ENCODE results near the gene GPR137.

Gene GPR137

DNA sequence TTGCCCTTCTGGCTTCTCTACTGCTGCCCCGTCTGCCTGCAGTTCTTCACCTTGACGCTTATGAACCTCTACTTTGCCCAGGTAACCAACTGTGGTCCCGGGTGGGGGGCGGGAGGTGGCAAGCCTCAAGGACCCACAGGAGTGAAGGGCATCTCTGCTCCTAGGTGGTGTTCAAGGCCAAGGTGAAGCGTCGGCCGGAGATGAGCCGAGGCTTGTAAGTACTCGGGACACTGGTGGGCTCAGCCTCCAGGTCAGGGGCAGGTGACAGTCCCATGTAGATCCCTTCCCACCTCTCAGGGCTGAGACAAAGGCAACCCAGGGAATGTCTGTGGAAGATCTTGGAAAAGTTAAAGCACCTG lies 1.1 kb downstream of the GPR137 start:
- DNase-seq (ENCODE audit: low read depth, low spot score), result no peak

DNA sequence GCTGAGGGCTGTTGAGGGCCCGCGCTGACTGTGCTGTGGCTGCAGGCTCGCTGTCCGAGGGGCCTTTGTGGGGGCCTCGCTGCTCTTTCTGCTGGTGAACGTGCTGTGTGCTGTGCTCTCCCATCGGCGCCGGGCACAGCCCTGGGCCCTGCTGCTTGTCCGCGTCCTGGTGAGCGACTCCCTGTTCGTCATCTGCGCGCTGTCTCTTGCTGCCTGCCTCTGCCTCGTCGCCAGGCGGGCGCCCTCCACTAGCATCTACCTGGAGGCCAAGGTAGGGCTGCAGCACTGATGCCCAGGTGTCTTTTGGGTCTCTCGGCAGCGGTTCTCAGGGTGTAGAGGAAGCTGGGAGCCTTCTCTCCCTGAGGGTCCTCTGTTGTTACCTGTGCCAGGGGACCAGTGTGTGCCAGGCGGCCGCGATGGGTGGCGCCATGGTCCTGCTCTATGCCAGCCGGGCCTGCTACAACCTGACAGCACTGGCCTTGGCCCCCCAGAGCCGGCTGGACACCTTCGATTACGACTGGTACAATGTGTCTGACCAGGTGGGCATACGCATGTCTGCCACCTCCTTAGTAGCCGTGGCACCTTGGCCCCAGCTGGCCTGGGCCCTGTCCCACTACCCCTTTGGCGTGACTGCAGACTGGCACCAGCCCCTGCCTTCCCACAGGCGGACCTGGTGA lies 2.2 kb downstream of the GPR137 start:
- no peak for DNase-seq (ENCODE audit: low read depth, low spot score)

DNA sequence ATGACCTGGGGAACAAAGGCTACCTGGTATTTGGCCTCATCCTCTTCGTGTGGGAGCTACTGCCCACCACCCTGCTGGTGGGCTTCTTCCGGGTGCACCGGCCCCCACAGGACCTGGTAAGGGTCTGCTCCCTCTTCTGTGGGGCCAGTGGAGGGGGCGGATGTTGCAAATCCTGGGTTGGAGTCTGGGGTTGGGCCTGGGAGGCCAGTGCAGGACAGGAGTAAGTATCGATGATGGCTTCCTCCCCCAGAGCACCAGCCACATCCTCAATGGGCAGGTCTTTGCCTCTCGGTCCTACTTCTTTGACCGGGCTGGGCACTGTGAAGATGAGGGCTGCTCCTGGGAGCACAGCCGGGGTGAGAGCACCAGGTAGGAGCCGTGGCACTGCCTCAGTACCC lies 2.7 kb downstream of the GPR137 start:
- no peak for DNase-seq (ENCODE audit: low read depth, low spot score)

DNA sequence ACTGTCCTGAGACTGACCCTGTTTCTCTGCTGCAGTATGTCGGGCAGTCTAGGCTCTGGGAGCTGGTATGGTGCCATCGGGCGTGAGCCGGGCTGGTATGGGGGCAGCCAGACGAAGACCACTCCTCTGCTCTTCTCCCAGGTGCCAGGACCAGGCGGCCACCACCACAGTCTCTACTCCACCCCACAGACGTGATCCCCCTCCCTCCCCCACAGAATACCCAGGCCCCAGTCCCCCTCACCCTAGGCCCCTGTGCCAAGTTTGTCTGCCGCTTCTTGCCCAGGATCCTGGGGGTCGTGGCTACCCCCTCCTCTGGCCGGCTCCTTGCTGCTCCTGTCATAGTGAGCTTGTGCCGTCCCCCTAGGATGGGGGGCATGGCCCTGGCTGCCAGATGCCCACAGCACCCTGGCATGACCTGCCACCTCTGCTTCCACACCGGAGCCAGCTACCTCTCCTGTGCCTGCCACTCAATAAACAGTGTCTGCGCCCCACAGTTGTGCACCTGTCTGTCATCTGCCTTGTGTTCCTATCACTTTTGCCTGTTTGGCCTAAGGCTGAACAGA lies 3.4 kb downstream of the GPR137 start:
- no peak for DNase-seq (ENCODE audit: low read depth, low spot score)

DNA sequence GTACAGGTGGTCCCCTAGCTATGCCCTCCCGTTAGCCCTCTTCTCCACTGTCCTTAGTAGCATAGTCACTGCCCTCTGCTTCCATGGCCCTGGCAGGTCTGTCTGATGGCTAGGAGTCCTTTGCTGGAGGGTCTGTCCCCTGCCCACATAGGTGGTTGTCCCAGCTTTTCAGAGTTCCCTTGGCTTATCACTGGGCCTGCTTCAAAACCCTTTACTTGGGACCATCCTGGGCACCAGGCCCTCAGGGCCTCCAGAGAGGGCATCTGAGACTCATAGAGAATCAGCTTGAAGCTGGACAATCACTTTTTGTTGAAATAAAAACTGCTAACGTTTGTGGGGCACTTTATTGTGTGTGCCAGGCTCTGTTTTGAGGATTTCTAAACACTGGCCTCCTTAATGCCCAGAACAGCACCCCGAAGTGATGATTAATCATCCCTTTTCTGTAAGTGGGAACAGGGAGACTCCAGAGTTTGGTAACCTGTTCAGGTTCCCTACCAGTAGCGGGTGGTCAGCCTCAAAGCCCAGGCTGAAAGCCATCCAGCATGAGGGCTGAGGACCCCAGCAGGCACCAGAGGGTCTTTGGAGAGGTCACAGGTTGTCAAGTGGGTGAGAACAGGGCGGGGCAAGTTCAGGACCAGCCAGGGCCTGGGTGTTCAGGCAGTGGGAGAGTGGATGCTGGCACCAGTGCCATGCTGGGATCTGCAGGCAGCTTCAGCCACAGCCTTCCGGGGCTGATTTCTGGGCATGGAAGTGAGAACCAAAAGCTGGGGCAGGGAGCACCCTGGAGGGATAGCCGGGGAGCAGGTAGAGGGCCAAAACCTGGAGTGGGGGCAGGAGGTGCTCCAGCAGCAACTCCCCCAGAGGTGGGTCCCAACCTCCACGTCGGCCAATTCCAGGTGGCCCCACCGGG lies 5.0 kb downstream of the GPR137 start:
- DNase-seq (ENCODE audit: low read depth, low spot score), result no peak

DNA sequence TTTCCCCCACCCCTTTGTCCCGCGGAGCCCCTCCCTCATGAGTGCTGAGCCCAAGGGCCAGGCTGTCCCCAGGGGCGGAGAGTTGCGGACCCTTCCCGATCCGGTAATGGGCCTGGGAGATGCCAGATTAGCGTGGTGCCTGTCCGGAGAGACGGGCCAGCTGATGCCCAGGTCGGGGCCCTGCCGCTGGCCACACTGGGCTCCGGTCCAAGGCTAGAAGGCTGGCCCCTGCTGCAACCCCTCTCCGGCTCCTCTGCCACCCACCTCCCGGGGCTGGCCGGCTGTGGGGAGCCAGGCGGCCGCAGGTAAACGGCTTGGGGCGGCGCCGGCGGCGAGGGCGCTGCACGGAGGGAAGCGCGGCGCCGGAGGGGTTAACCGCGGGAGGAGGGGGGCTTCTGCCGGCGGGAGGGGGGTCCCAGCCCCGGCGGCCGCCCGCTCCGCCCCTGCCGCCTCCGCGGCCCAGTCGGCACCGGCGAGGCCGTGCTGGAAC lies 5.7 kb downstream of the GPR137 start, which contains the start of gene KCNK4:
Gene KCNK4 (plus strand): TSS at position 41 of the 490 bp plus-strand sequence. CDS start 1,717 bp downstream, outside the sequence.
- DNase-seq (ENCODE audit: low read depth, low spot score), result no peak

DNA sequence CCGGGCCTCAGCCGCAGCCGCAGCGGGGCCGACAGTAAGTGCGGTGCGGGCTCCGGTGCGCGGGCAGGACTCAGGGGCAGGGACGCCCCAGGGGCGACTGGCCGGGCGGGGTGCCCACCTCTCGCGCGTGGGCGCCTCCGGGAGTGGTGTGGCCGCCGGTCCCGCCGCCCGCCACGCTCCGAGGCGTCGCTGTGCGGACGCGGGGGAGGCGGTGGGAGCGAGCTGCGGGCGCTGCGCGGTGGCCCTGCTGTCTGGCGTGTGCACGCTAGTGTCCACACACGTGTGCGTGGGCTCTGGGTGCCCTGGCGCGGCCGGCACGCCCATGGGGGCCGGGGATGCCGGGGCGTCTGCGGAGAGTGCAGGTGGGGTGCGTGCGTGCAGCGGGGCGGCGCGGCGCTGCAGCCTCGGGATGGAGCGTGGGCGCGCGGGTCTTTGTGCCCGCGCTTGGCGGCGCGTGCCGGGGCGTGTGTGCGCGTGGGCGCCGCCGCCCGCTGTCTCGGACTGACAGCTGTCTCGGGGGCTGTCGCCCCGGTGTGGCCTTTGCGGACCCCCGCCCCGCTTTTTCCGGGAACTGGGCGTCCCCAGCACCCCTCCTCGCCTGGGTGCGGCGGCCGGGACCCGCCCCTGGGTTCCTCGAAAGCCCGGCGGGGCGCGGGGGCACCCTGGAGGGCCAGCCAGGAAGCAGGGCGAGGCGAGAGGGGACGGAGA lies 6.3 kb downstream of the GPR137 start:
- no peak for DNase-seq (ENCODE audit: low read depth, low spot score)

DNA sequence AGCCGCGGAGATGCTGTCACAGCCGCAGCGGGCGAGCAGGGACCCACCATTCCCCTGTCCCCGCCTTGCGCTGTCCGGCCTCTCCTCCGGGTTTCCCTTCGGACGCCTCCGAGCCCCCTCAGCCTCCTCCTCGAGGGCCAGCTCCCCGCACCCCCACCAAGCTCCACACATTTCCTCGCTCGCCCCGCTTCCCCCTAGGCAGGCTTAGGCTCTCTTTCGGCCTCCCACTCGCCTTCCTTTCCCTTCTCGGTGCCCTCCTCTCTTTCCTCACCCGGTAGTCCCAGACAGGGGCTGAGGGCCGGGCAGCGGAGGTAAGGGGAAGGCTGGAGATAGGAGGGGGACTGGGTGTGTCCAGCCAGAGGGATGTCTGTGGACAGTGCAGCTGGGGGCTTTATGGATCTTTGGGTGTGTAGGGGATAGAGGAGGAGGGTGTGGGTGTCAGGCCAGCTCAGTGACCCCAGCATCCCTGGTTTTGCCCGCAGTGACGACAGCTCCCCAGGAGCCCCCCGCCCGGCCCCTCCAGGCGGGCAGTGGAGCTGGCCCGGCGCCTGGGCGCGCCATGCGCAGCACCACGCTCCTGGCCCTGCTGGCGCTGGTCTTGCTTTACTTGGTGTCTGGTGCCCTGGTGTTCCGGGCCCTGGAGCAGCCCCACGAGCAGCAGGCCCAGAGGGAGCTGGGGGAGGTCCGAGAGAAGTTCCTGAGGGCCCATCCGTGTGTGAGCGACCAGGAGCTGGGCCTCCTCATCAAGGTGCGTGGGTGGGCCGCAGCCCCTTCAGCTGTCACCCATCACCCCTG lies 7.0 kb downstream of the GPR137 start:
- DNase-seq (ENCODE audit: low read depth, low spot score), result no peak

DNA sequence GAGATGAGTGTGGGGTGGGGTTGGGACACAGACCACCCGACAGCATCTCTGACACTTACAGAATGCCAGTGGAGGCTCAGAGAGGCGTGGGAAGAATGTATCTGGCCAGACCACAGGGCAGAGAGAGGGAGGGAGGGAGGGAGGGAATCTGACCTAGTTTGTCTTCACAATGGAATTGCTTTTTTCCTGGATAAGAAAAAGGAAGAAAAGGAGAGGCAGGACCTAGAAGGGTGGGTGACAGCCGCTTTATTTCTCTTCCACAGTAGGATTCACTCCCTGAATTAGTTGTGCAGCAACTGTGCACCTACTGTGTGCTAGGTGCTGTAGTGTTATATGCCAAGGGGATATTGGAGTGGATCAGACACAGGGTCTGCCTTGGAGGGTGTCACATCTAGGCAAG lies 9.1 kb downstream of the GPR137 start:
- DNase-seq (ENCODE audit: low read depth, low spot score), result no peak

DNA sequence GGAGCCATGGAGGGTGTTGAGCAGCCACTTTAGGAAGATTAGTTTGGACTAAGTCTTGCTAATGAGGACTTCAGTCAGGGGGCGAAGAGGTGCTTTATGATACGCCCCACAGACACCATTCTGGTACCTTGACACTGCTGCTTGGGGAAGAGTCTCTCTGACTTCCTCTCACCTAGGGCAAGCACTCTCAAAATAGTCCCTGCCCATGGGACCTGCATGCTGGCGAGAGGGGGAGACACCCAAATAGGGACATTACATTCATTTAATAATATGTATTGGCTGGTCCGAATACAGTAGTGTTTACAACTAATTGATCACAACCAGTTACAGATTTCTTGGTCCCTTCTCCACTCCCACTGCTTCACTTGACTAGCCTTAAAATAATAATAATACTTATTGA lies 10.1 kb downstream of the GPR137 start:
- no peak for DNase-seq (ENCODE audit: low read depth, low spot score)

DNA sequence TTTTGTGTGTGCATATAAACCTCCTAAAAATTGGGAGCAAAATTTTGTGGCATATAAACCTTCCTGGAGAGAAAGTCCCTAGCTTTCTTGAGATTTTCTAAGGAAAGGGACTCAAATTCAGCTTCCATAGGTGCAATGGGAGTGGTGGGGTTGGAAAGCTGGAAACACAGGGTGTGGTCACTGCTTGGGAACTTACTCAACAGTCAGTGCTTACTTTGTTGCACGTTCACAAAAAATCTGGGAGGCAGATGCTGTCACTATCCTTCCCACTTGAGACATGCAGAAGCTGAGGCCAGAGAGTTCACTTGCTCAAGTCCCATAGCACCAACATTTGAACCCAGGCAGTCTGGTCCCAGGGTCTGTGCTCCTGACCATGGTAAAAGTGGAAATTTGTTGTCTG lies 10.6 kb downstream of the GPR137 start:
- no peak for DNase-seq (ENCODE audit: low read depth, low spot score)

DNA sequence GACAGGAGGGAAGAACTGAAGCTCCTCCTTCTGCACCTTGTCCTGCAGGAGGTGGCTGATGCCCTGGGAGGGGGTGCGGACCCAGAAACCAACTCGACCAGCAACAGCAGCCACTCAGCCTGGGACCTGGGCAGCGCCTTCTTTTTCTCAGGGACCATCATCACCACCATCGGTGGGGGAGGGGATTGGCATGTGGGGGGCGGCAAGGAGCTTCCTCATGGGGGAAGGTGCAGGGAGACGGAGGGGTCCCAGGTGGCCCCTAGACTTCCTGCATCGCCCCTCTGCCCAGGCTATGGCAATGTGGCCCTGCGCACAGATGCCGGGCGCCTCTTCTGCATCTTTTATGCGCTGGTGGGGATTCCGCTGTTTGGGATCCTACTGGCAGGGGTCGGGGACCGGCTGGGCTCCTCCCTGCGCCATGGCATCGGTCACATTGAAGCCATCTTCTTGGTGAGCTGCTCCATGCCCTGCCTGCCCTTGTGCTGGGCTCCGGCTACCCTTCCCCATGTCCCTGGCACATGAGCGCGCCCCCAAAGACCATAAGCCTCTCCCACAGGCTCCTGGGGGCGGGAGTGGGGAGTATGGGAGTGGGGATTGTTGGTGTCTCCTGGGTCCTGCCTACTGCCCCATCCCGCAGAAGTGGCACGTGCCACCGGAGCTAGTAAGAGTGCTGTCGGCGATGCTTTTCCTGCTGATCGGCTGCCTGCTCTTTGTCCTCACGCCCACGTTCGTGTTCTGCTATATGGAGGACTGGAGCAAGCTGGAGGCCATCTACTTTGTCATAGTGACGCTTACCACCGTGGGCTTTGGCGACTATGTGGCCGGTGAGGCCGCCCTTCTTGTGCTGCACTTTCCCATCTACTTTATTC lies 11.4 kb downstream of the GPR137 start:
- no peak for DNase-seq (ENCODE audit: low read depth, low spot score)

DNA sequence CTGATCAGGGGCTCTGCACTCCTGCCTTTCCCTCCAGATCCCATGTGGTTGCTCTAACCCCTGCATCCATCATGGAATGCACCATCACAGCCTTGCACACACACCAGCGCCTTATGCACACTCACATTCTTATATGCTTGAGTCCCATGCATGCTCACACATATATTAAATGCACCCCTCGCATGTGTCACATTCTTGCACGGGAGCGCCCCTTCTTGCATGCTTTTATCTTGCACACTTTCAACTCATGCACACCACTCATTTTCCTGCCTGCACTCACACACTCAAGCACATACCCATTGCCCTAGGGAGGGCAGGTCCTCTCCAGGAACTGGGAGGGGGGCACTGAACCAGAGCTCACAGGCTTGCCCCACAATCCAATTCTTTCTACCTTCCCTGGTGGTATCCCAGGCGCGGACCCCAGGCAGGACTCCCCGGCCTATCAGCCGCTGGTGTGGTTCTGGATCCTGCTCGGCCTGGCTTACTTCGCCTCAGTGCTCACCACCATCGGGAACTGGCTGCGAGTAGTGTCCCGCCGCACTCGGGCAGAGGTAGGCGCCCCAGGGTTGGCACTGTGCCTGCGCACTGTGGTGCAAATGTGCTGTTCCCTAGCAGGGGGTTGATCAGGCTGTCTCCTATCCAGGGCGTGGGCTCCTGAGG lies 12.2 kb downstream of the GPR137 start:
- DNase-seq (ENCODE audit: low read depth, low spot score), result no peak

DNA sequence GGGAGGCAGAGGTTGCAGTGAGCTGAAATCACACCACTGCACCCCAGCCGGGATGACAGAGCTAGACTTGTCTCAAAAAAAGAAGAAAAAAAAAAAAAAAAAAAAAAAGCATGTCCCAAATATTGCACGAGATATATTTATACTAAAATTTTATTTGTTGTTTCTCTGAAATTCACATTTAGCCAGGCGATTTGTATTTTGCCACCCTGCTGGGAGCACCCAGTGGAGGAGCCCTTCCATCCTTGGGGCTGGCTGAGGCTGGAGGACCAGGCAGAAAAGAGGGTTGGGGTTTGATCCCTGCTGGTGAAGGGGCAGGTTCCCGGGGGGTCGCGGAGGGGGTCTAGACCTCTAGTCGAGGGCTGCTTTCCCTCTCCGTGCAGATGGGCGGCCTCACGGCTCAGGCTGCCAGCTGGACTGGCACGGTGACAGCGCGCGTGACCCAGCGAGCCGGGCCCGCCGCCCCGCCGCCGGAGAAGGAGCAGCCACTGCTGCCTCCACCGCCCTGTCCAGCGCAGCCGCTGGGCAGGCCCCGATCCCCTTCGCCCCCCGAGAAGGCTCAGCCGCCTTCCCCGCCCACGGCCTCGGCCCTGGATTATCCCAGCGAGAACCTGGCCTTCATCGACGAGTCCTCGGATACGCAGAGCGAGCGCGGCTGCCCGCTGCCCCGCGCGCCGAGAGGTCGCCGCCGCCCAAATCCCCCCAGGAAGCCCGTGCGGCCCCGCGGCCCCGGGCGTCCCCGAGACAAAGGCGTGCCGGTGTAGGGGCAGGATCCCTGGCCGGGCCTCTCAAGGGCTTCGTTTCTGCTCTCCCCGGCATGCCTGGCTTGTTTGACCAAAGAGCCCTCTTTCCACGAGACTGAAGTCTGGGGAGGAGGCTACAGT lies 13.6 kb downstream of the GPR137 start:
- no peak for DNase-seq (ENCODE audit: low read depth, low spot score)

DNA sequence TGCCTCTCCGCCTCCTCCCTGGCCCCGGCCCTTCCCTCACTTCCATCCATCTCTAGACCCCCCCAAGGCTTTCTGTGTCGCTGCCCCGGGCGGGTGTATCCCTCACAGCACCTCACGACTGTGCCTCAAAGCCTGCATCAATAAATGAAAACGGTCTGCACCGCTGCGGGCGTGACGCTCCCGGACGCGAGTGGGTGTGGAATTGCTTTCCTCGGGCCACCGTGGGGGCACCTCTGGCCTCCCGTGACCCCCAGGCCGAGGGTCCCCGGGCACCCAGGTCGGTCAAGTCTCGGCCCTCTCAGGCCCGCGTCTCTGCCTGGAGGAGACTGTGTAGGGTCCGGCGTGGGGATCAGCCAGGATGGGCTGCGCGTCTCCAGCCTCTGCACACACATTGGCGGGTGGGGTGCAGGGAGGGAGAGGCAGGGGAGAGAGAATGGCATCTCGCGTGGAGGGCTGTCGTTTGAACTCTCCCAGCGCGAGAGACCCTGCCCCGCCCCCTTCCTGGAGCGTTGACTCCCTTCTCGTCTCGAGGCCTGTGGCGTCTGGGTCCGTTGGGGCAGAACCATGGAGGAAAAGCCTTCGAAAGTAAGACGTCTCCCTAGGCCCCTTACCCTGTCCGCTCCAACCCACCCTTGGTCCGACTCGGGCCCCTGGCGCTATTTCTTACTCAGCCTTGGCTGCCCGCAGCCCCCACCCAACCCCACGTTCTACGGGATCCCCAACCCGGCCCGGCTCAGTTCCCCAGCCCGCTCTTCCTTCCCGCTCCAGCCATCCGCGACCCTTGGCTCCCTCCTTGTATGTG lies 14.4 kb downstream of the GPR137 start, which contains the start of gene CATSPERZ:
Gene CATSPERZ (plus strand): TSS at position 512 of the 802 bp plus-strand sequence. CDS start 53 bp downstream, at position 565.
- no peak for DNase-seq (ENCODE audit: low read depth, low spot score)

DNA sequence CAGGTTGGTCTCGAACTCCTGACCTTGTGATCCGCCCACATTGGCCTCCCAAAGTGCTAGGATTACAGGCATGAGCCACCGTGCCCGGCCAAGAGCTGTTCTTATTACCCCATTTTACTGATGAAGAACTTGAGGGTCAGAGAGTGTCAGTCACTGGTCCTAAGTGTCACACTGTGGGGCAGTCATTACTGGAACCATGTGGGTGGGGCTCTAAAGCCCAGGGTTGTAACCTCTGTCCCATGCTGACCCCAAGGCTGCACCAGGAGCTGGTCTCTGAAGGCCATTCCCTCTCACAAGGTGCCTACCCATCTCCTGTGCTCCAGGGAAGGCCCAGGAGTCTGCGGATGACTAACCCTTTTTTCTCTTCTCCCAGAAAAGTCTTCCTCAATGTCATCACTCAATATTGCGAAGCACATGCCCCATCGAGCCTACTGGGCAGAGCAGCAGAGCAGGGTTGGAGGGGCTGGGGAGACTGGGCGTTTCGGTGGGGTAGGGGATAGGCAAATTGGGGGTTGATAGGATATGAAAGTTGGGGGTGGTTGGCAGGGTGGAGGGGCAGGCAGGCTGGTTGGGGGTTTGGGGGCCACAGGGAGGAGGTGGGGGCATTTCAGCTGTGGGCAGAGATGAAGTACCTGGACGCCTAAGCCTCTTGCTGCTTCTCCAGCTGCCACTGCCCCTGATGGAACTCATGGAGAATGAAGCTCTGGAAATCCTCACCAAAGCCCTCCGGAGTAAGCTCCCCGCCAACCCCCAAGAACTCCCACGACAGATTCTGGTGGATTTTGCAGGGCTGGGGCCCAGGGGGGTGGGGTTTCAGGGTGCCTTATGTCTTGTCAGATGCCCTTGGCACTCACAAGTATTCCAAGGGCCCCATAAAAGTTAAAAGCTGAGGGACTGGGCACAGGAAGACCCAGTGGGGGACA lies 17.7 kb downstream of the GPR137 start:
- no peak for DNase-seq (ENCODE audit: low read depth, low spot score)

DNA sequence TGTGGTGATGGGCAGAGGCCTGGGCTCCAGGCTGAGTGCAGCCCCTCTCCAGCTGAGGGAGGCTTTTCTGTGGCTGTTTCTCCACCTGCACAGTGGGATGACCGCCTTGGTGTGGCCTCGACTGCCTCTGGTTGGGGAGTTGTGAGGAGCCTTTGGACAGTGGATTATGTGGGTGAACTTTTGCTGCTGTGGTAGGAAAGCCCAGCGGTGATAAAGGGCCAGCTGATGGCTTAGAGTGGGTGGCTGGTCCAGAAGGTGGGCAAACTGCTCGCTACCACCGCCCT lies 18.3 kb downstream of the GPR137 start:
- DNase-seq (ENCODE audit: low read depth, low spot score), result no peak

Measured in brain pericyte (primary cell).